Mammary epithelial cell (primary cell): Measurements from ENCODE around the gene TELO2.

Experiments used
- CTCF ChIP-seq, 2 donors: IDR thresholded peaks in 1 of 2; conservative IDR thresholded peaks in 1 of 2; 2 replicates each; pipeline ENCODE4 v1.5.1; 2011 to 2012; ENCODE audit warnings: inconsistent platforms in 2 of 2, low read length in 2 of 2, mild to moderate bottlenecking in 2 of 2, control low read depth in 1 of 2, low read depth in 1 of 2; ENCODE audit not compliant: insufficient read depth in 1 of 2; ENCODE audit errors: extremely low read depth in 1 of 2
- EZH2 ChIP-seq: IDR thresholded peaks from 2 replicates; pipeline ENCODE4 v1.6.1; 2012; ENCODE audit warnings: low read length, inconsistent platforms, borderline replicate concordance

- TF ChIP-seq CTCF (conservative IDR thresholded peaks at IDR 0.05 in 1 of 2, IDR thresholded peaks at IDR 0.05 in 1 of 2; ENCODE audit: extremely low read depth in 1 of 2, insufficient read depth in 1 of 2, low read depth in 1 of 2, low read length in 2 of 2) (no peak), EZH2 (no peak)
These were observed 18.9 kb upstream of the TELO2 start for GRCh38 chr16:1474082-1474795.
